ENCODE results near the gene TTC17. TPM values are rescaled to one million over a fixed set of nuclear protein-coding genes. Genes with fewer than 3 reads are reported as not detected.

TTC17 gene
- total and polyA plus RNA-seq, 2 of the 4 experiments (the other 2 are of a cell fraction): 56.3 to 61.3 TPM

DNA sequence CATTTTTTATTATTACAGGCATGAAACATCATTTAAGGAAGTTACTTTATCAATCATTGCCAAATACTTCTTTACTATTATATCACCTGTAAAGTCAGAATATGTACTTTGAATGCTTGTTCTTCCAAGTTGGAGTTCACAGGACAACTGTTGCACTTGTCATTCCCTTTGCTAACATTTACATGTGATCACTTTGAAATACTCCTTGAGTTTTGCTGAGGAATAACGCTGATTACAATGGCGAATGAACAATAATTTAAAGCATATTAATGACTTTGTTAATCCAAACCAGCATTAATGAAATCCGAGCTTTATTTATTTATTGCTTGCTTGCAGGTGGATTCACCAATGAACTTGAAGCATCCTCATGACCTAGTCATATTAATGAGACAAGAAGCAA is 20.2 kb downstream of the TTC17 start:
- WGBS, 2 experiments (ENCODE audit: extremely low coverage in 2 of 2, insufficient read length in 1 of 2): no CpG with 5 or more reads among the region's 3 CpGs
- no peak for ATAC-seq (ENCODE audit: low read depth)
- no peak overlapping the region for H2BK120ac ChIP-seq (ENCODE audit: low read depth, low read length)

More for the DNA sequence above, 20.2 kb downstream of the TTC17 start:
- Histone ChIP-seq H3K27me3 (ENCODE audit: control insufficient read depth, insufficient read depth, low read length) (no peaks in the 10 kb centered on the region), H3K4ac (ENCODE audit: low read depth, low read length) (no peak overlapping the region), H2BK20ac (ENCODE audit: low read depth, low read length) (no peak overlapping the region), H3K18ac (ENCODE audit: low read depth, low read length) (no peak overlapping the region), H3K79me1 (ENCODE audit: low read depth in 1 of 2, low read length in 2 of 2) (peaks cover 20 to 35% of the 10 kb centered on the region in 2 experiments), H3K14ac (replicated peaks; ENCODE audit: low read depth, low read length) (no peak overlapping the region), H3K56ac (ENCODE audit: extremely low read depth, insufficient read depth, low read length) (no peak overlapping the region), H3K36me3 (ENCODE audit: control insufficient read depth, insufficient read depth, low read length) (peaks cover 15% of the 10 kb centered on the region), H4K8ac (ENCODE audit: low read depth in 2 of 2, low read length in 2 of 2) (no peak overlapping the region), H4K5ac (ENCODE audit: low read depth, low read length) (no peak overlapping the region), H4K91ac (ENCODE audit: insufficient read depth, low read depth, low read length) (no peak overlapping the region), H2AK5ac (ENCODE audit: low read depth, low read length) (no peak overlapping the region), H2AK9ac (replicated peaks; ENCODE audit: low read depth, low read length, poor library complexity) (no peak overlapping the region), H4K20me1 (ENCODE audit: insufficient read depth, low read length) (peaks cover 4% of the 10 kb centered on the region; the same call in 1 of the 2 replicates), H3K23ac (ENCODE audit: low read depth, low read length) (no peak overlapping the region), H3K9ac (ENCODE audit: low read depth, low read length) (no peak overlapping the region), H2AFZ (replicated peaks; ENCODE audit: low read length, poor library complexity) (no peak overlapping the region), H3K4me2 (ENCODE audit: low read depth, low read length) (no peak overlapping the region), H2BK5ac (ENCODE audit: low read depth, low read length, poor library complexity, severe bottlenecking) (no peak overlapping the region), H3K4me3 (ENCODE audit: insufficient read depth, low read depth, low read length) (no peak overlapping the region), H3K4me1 (ENCODE audit: control insufficient read depth, insufficient read depth, low read length) (no peaks in the 10 kb centered on the region), H3K9me3 (ENCODE audit: control insufficient read depth, insufficient read depth, low read length) (no peaks in the 10 kb centered on the region), H3K27ac (ENCODE audit: insufficient read depth, low read length) (no peak overlapping the region), H3K9me1 (ENCODE audit: insufficient read depth, low read length) (no peaks in the 10 kb centered on the region), H2BK15ac (ENCODE audit: low read depth, low read length) (no peak overlapping the region)
- in situ Hi-C loops (cut with MboI; ENCODE audit: low sequenced_read_pairs) (no loop called here), dilution Hi-C loops (cut with HindIII; ENCODE audit: low sequenced_read_pairs, unreplicated experiment) (no loop called here), intact Hi-C loops (cut with micrococcal nuclease) (no loop called here)
- TF ChIP-seq MAZ (IDR thresholded peaks at IDR 0.05; ENCODE audit: borderline replicate concordance, low read depth, low read length): no peak
- no peak for TF ChIP-seq FOS (IDR thresholded peaks at IDR 0.05; ENCODE audit: low read depth, low read length)
- TF ChIP-seq NFE2L2 (IDR thresholded peaks at IDR 0.05; ENCODE audit: low read depth, low read length): no peak
- TF ChIP-seq, protein P1, sequence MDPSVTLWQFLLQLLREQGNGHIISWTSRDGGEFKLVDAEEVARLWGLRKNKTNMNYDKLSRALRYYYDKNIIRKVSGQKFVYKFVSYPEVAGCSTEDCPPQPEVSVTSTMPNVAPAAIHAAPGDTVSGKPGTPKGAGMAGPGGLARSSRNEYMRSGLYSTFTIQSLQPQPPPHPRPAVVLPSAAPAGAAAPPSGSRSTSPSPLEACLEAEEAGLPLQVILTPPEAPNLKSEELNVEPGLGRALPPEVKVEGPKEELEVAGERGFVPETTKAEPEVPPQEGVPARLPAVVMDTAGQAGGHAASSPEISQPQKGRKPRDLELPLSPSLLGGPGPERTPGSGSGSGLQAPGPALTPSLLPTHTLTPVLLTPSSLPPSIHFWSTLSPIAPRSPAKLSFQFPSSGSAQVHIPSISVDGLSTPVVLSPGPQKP (IDR thresholded peaks at IDR 0.05; ENCODE audit: borderline replicate concordance, low read depth, low read length): no peak
- no peak for TF ChIP-seq BHLHE40 (IDR thresholded peaks at IDR 0.05; ENCODE audit: low read depth, low read length)
- TF ChIP-seq RAD21 (IDR thresholded peaks at IDR 0.05; ENCODE audit: low read length): no peak
- no peak for TF ChIP-seq CHD1 (IDR thresholded peaks at IDR 0.05; ENCODE audit: low read depth, low read length)
- no peak for TF ChIP-seq CEBPB (IDR thresholded peaks at IDR 0.05; ENCODE audit: low read depth, low read length)
- TF ChIP-seq RFX5 (IDR thresholded peaks at IDR 0.05; ENCODE audit: low read depth, low read length): no peak
- POLR2A ChIA-PET (ENCODE audit: unreplicated experiment): no interaction called here
- BruUV-seq (replicated peaks): no TSS peak
- CTCF ChIA-PET: no interaction called here
- DNase-seq: no peak
